Testis (tissue), 2 donors: Measurements from ENCODE around the gene NAA16.

Experiments
- POLR2A ChIP-seq: fragments of 450-650 bp; IDR thresholded peaks from one replicate; pipeline ENCODE4 v1.6.1; 2017; ENCODE audit warnings: antibody characterized with exemption, mild to moderate bottlenecking, moderate library complexity
- TF ChIP-seq, protein P1 (sequence below), 3 experiments: fragments of 450-650 bp in 2 of 3; fragments of 200-600 bp in 1 of 3; sonication (generic) in 1 of 3; IDR thresholded peaks; one replicate each; pipeline ENCODE4 v1.5.1; 2016 to 2019; ENCODE audit warnings: antibody characterized with exemption in 3 of 3, mild to moderate bottlenecking in 2 of 3, moderate library complexity in 1 of 3

DNA sequence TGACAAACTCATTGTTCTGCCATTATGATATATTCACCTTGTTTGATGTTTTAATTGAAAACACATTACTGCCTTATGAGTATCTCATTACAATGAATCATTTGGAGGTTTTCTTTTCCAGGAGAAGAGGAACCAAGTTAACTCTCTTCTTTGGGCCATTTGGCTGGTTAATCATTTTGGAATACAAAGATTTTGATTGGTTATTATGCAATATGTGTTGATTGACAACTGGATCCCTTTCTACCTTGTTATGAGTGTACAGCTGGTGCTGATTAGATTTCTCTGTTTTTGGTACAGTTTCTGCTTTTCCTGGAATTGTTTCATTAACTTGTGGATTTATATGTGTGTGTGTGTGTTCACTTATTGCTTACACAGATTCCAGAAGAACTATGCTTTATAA lies 97.1 kb downstream of the NAA16 start:
- TF ChIP-seq, protein P1, sequence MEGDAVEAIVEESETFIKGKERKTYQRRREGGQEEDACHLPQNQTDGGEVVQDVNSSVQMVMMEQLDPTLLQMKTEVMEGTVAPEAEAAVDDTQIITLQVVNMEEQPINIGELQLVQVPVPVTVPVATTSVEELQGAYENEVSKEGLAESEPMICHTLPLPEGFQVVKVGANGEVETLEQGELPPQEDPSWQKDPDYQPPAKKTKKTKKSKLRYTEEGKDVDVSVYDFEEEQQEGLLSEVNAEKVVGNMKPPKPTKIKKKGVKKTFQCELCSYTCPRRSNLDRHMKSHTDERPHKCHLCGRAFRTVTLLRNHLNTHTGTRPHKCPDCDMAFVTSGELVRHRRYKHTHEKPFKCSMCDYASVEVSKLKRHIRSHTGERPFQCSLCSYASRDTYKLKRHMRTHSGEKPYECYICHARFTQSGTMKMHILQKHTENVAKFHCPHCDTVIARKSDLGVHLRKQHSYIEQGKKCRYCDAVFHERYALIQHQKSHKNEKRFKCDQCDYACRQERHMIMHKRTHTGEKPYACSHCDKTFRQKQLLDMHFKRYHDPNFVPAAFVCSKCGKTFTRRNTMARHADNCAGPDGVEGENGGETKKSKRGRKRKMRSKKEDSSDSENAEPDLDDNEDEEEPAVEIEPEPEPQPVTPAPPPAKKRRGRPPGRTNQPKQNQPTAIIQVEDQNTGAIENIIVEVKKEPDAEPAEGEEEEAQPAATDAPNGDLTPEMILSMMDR (IDR thresholded peaks at IDR 0.05), result no peak
- TF ChIP-seq POLR2A, result no peak
